ENCODE results near the gene CNTNAP5. TPM values are rescaled to one million over a fixed set of nuclear protein-coding genes. Genes with fewer than 3 reads are reported as not detected.

The CNTNAP5 gene
- total and polyA plus RNA-seq, 4 donors = 16.7 to 63.2 (median 39.1) TPM

DNA sequence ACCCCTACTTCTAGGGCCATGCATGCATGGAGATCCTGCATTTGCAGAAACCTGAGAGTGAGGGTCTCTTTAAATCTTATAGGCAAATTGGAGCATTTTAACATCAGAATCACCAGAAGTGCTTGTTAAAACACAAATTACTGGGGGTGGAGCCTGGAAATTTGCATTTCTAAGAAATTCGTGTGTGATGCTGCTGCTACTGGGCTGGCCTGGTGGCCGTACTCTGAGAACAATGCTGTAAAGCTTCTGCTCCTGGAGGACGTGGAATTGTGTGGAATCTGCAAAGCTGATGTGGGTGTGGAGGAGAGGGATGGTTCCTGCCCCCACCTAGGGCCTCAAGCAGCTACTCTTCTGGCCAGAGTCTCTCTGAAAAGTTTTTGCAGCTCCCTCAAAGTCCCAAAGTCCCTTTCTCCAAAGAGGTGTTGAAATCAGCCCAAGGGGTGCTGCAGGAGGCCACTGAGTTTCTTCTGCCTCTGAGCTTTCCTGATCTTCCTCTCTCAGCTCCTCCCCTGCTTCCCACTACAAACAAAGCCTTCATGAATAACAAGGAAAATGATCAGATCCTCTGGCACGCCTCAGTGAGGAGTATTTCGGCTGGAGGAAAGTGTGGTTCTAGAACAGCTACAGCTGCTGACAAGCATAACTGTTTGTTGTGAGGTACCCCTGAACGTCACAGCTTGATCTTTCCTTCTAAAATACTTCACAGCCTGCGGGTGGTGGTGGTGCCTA is 508.3 kb downstream of the CNTNAP5 start:
- Histone ChIP-seq H3K9me3 (ENCODE audit: control insufficient read depth, insufficient read depth, low read length) (no peaks in the 10 kb centered on the region), H3K27ac (ENCODE audit: low read depth, low read length) (no peak overlapping the region), H3K27me3 (ENCODE audit: control insufficient read depth, insufficient read depth, low read length) (no peaks in the 10 kb centered on the region), H3K36me3 (ENCODE audit: control insufficient read depth, insufficient read depth, low read length) (peaks cover 2% of the 10 kb centered on the region), H3K4me1 (ENCODE audit: control insufficient read depth, insufficient read depth, low read length) (no peaks in the 10 kb centered on the region), H3K4me3 (ENCODE audit: low read depth, low read length) (no peak overlapping the region)
- DNase-seq (ENCODE audit: low read depth in 4 of 6, low spot score in 6 of 6) = no peak
- 77% methylated on average over 3 of the region's 7 CpGs for WGBS (ENCODE audit: insufficient coverage)

GRCh38 chr2:124534028-124534427 is 508.9 kb downstream of the CNTNAP5 start:
- H3K27me3 ChIP-seq (ENCODE audit: control insufficient read depth, insufficient read depth, low read length) = no peaks in the 10 kb centered on the region
- no peaks in the 10 kb centered on the region for H3K9me3 ChIP-seq (ENCODE audit: control insufficient read depth, insufficient read depth, low read length)
- H3K4me1 ChIP-seq (ENCODE audit: control insufficient read depth, insufficient read depth, low read length) = no peaks in the 10 kb centered on the region
- H3K27ac ChIP-seq (ENCODE audit: low read depth, low read length) = no peak overlapping the region
- peaks cover 2% of the 10 kb centered on the region for H3K36me3 ChIP-seq (ENCODE audit: control insufficient read depth, insufficient read depth, low read length)
- 100% methylated on average over 2 of the region's 2 CpGs for WGBS (ENCODE audit: insufficient coverage)
- DNase-seq (ENCODE audit: low read depth in 4 of 6, low spot score in 6 of 6) = no peak
- no peak overlapping the region for H3K4me3 ChIP-seq (ENCODE audit: low read depth, low read length)

DNA sequence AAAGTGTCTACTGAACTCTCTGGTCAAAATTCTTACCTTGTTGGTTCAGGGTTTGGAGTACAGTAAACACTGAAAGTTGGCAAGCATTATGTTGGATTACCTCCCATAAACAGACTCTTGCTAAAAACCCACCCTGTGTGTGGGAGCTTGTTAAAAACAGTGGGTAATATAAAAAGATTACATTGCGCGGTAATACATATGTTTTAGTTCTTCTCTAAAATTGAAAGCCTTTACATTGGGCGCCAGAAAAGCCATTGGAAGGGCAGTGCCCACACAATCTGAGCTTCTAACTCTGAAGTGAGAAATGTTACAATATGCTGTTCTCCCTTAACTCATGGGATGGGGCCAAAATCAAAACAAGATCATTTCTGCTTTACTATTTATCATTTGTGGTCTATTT is 510.7 kb downstream of the CNTNAP5 start:
- Histone ChIP-seq H3K4me3 (ENCODE audit: low read depth, low read length) (no peak overlapping the region), H3K4me1 (ENCODE audit: control insufficient read depth, insufficient read depth, low read length) (no peaks in the 10 kb centered on the region), H3K36me3 (ENCODE audit: control insufficient read depth, insufficient read depth, low read length) (no peaks in the 10 kb centered on the region), H3K27me3 (ENCODE audit: control insufficient read depth, insufficient read depth, low read length) (no peaks in the 10 kb centered on the region), H3K9me3 (ENCODE audit: control insufficient read depth, insufficient read depth, low read length) (no peaks in the 10 kb centered on the region), H3K27ac (ENCODE audit: low read depth, low read length) (no peak overlapping the region)
- WGBS (ENCODE audit: insufficient coverage) = 100% methylated on average over 3 of the region's 3 CpGs
- no peak for DNase-seq (ENCODE audit: low read depth in 4 of 6, low spot score in 6 of 6)

DNA sequence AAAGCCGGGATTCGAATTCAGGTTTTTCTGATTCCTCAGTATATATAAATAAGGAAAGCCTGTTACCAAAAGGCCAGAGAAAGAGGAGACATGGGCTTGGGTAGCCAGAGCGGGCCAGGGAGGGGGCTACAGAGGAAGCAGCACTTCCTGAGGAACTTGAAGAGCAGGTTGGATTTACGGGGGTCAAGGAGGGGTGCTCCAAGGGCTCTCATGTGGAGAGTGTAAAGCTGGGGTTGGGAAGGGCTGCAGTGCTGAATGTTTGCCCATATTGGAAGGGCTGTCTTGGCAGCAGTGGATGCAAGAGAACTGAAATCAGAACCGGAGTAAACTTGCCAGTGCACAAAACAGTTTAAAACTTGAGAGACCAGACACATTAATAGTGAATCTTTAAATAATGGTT is 511.5 kb downstream of the CNTNAP5 start:
- DNase-seq (ENCODE audit: low read depth in 4 of 6, low spot score in 6 of 6) = no peak
- Histone ChIP-seq H3K4me3 (ENCODE audit: low read depth, low read length) (no peak overlapping the region), H3K27me3 (ENCODE audit: control insufficient read depth, insufficient read depth, low read length) (no peaks in the 10 kb centered on the region), H3K27ac (ENCODE audit: low read depth, low read length) (no peak overlapping the region), H3K9me3 (ENCODE audit: control insufficient read depth, insufficient read depth, low read length) (no peaks in the 10 kb centered on the region), H3K36me3 (ENCODE audit: control insufficient read depth, insufficient read depth, low read length) (no peaks in the 10 kb centered on the region), H3K4me1 (ENCODE audit: control insufficient read depth, insufficient read depth, low read length) (no peaks in the 10 kb centered on the region)
- WGBS (ENCODE audit: insufficient coverage) = 74% methylated on average over 4 of the region's 5 CpGs

GRCh38 chr2:124538549-124538948 is 513.5 kb downstream of the CNTNAP5 start:
- 100% methylated on average over 2 of the region's 2 CpGs for WGBS (ENCODE audit: insufficient coverage)
- H3K4me1 ChIP-seq (ENCODE audit: control insufficient read depth, insufficient read depth, low read length) = no peaks in the 10 kb centered on the region
- no peaks in the 10 kb centered on the region for H3K27me3 ChIP-seq (ENCODE audit: control insufficient read depth, insufficient read depth, low read length)
- H3K4me3 ChIP-seq (ENCODE audit: low read depth, low read length) = no peak overlapping the region
- DNase-seq (ENCODE audit: low read depth in 4 of 6, low spot score in 6 of 6) = no peak
- H3K36me3 ChIP-seq (ENCODE audit: control insufficient read depth, insufficient read depth, low read length) = no peaks in the 10 kb centered on the region
- no peaks in the 10 kb centered on the region for H3K9me3 ChIP-seq (ENCODE audit: control insufficient read depth, insufficient read depth, low read length)
- no peak overlapping the region for H3K27ac ChIP-seq (ENCODE audit: low read depth, low read length)

DNA sequence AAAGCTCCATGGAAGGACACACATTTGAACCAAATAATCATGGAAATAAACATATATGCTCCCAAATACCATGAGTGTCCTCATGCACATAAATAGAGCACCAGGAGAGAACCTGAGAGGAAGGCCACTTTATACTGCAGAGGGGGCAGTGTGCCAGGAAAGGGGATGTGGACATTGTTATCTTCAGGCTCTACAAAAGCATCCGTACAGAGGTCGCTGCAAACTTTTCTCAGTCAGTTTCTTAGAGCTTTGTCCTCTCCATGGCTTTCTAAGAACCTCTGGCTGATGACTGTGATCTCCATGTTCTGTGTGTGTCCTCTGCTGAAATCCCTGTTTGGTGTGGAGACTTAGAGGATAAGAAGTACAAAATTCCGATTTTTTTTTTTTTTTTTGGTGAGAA is 515.7 kb downstream of the CNTNAP5 start:
- Histone ChIP-seq H3K4me3 (ENCODE audit: low read depth, low read length) (no peak overlapping the region), H3K4me1 (ENCODE audit: control insufficient read depth, insufficient read depth, low read length) (no peaks in the 10 kb centered on the region), H3K9me3 (ENCODE audit: control insufficient read depth, insufficient read depth, low read length) (no peaks in the 10 kb centered on the region), H3K36me3 (ENCODE audit: control insufficient read depth, insufficient read depth, low read length) (no peaks in the 10 kb centered on the region), H3K27ac (ENCODE audit: low read depth, low read length) (no peak overlapping the region), H3K27me3 (ENCODE audit: control insufficient read depth, insufficient read depth, low read length) (no peaks in the 10 kb centered on the region)
- no CpG with 5 or more reads among the region's 3 CpGs for WGBS (ENCODE audit: insufficient coverage)
- no peak for DNase-seq (ENCODE audit: low read depth in 4 of 6, low spot score in 6 of 6)

DNA sequence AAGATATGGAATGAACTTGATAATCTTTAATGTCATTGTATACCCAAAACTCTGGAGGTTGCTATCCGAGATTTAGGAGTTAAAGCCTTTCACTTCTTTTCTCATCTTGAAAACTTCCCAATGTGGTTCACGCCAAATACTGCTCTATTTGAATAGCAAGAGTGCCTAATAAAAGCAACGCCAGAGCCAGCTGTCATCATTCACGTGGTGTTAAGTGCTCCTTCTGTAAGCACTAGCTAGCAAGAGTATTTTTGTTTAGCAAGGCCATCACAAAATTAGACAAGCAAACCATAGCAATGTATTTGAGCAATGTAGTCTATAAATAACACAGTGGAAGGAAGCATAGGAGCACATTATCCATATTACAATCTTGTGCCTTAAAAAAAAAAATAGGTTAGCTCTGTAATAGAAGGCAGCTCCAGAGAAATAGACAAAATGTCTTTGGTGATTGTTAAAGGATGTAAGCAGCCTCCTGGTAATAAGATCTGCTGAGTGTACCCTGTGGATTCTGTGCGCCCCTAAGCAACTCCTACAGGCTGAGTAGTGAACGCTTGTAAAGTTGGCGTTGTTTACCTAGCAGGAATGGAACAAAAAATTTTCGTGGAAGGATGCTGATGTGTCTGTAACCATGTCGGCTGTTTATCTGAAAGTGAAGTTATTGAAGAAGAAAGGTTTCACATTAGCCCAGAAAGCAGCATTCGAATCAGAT is 518.0 kb downstream of the CNTNAP5 start:
- no peak overlapping the region for H3K27ac ChIP-seq (ENCODE audit: low read depth, low read length)

DNA sequence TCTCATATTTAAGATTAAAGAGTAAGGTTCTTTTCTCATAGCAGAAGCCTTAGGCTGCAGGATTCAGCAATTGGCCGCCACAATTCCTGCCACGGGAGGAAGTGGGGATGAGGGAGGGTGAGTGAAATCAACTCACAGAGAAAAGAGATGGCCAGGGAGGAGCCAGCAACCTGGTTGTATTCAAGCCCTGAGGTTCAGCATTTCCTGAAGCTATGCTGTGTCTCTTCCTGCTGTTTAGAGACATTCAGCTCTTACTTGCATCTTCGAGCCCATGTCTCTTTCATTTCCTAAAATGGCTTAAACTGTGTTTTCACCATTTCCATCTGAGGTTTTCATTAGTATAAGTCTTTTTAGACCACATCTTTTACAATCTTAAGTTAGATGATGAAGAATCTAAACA is 522.6 kb downstream of the CNTNAP5 start:
- H3K4me3 ChIP-seq (ENCODE audit: low read depth, low read length) = no peak overlapping the region
- H3K27ac ChIP-seq (ENCODE audit: low read depth, low read length) = no peak overlapping the region
- no peak for DNase-seq (ENCODE audit: low read depth in 4 of 6, low spot score in 6 of 6)
- H3K4me1 ChIP-seq (ENCODE audit: control insufficient read depth, insufficient read depth, low read length) = no peaks in the 10 kb centered on the region
- H3K9me3 ChIP-seq (ENCODE audit: control insufficient read depth, insufficient read depth, low read length) = no peaks in the 10 kb centered on the region
- H3K27me3 ChIP-seq (ENCODE audit: control insufficient read depth, insufficient read depth, low read length) = no peaks in the 10 kb centered on the region
- H3K36me3 ChIP-seq (ENCODE audit: control insufficient read depth, insufficient read depth, low read length) = peaks cover 3% of the 10 kb centered on the region
- 68% methylated on average over 2 of the region's 3 CpGs for WGBS (ENCODE audit: insufficient coverage)

More for the DNA sequence above, 518.0 kb downstream of the CNTNAP5 start:
- Histone ChIP-seq H3K4me1 (ENCODE audit: control insufficient read depth, insufficient read depth, low read length) (no peaks in the 10 kb centered on the region), H3K27me3 (ENCODE audit: control insufficient read depth, insufficient read depth, low read length) (no peaks in the 10 kb centered on the region), H3K9me3 (ENCODE audit: control insufficient read depth, insufficient read depth, low read length) (no peaks in the 10 kb centered on the region), H3K36me3 (ENCODE audit: control insufficient read depth, insufficient read depth, low read length) (no peaks in the 10 kb centered on the region), H3K4me3 (ENCODE audit: low read depth, low read length) (no peak overlapping the region)
- DNase-seq (ENCODE audit: low read depth in 4 of 6, low spot score in 6 of 6) = peak in 1 of 6 donors; percentile 29
- WGBS (ENCODE audit: insufficient coverage) = 79% methylated on average over 4 of the region's 10 CpGs

DNA sequence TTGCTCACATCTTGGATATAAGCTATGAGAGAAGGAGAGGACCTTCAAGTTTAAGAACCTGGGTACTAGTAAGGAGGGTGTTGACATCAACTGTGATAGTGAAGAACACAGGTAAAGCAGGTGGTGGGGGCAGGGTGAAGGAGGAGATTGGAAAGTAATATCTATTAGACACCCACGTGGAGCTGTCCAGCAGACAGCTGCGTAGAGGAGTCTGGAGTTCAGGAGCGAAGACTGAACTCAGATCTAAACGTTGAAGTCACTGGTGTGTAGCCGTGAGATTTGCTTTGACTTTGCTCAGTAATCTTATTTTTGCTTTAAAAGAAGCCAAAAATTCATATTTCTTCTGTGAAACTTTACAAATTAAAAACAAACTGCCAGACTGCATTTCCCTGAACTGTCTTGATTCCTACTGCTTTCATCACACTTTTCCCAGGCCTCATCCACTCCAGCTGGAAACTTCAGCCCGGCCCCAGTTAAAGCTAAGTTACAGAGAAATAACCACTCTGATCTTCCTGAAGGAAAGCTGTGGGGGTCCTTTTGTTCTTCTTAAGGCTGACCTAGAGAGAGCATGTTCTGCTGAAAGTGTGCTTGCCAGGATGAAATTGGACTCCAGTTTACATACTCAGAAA is 533.3 kb downstream of the CNTNAP5 start:
- H3K9me3 ChIP-seq (ENCODE audit: control insufficient read depth, insufficient read depth, low read length) = no peaks in the 10 kb centered on the region
- peak in 1 of 6 donors; percentile 53 for DNase-seq (ENCODE audit: low read depth in 4 of 6, low spot score in 6 of 6)
- no peak overlapping the region for H3K4me3 ChIP-seq (ENCODE audit: low read depth, low read length)
- 76% methylated on average over 2 of the region's 6 CpGs for whole genome bisulfite sequencing (ENCODE audit: insufficient coverage)
- no peaks in the 10 kb centered on the region for H3K27me3 ChIP-seq (ENCODE audit: control insufficient read depth, insufficient read depth, low read length)
- H3K27ac ChIP-seq (ENCODE audit: low read depth, low read length) = no peak overlapping the region
- H3K4me1 ChIP-seq (ENCODE audit: control insufficient read depth, insufficient read depth, low read length) = no peaks in the 10 kb centered on the region
- H3K36me3 ChIP-seq (ENCODE audit: control insufficient read depth, insufficient read depth, low read length) = no peaks in the 10 kb centered on the region
